A673 (cell line): ENCODE measurements around the gene R3HDML. TPM values are rescaled to one million over a fixed set of nuclear protein-coding genes. Genes with fewer than 3 reads are reported as not detected.

ENCODE experiments used
- Bru-seq: library from RNA; stranded (reverse); fragments of 400-500 nt; gene quantifications from one replicate; lab custom pipeline; 2021; lab: Mats Ljungman, UMichigan
- BruChase-seq, 2 experiments: library from RNA; stranded (reverse); fragments of 400-500 nt; gene quantifications; one replicate each; lab custom pipeline; 2021; lab: Mats Ljungman, UMichigan
- BruUV-seq: library from RNA; stranded (reverse); fragments of 400-500 nt; replicated peaks from 2 replicates; lab custom pipeline; 2021; lab: Mats Ljungman, UMichigan
- CTCF ChIA-PET: fragments of 300-600 bp; sonication (Branson Sonifier 250); formaldehyde crosslinking; loops from one replicate; lab custom pipeline; 2022; ENCODE audit warnings: antibody characterized with exemption; lab: Charles Lee
- POLR2A ChIA-PET: fragments of 300-600 bp; sonication (Branson Sonifier 250); formaldehyde crosslinking; loops from one replicate; lab custom pipeline; 2022; ENCODE audit warnings: antibody characterized with exemption; ENCODE audit not compliant: low non-redundant PET; lab: Charles Lee
- DNase-seq: peaks from one replicate; pipeline ENCODE4 v3.0.0-alpha.2; 2015; ENCODE audit warnings: low spot score
- H3K27ac ChIP-seq: fragments of 200-600 bp; sonication (generic); 2 replicates; pipeline ENCODE4 v1.5.1; 2016; ENCODE audit warnings: mixed run types, low read depth, mild to moderate bottlenecking, mixed read lengths, antibody characterized with exemption, low read length; ENCODE audit not compliant: poor library complexity, severe bottlenecking
- H3K27me3 ChIP-seq: fragments of 200-600 bp; sonication (generic); replicated peaks from 2 replicates; pipeline ENCODE4 v1.6.1; 2017; ENCODE audit warnings: mixed run types, low read depth, mild to moderate bottlenecking, mixed read lengths, antibody characterized with exemption, low read length; ENCODE audit not compliant: insufficient read depth, poor library complexity
- H3K36me3 ChIP-seq: fragments of 200-600 bp; sonication (generic); 2 replicates; pipeline ENCODE4 v1.6.1; 2016; ENCODE audit warnings: mixed run types, mild to moderate bottlenecking, mixed read lengths, antibody characterized with exemption, low read length; ENCODE audit not compliant: insufficient read depth, poor library complexity, severe bottlenecking
- H3K4me1 ChIP-seq: fragments of 200-600 bp; sonication (generic); 2 replicates; pipeline ENCODE4 v1.6.1; 2017; ENCODE audit warnings: mixed run types, mild to moderate bottlenecking, mixed read lengths, antibody characterized with exemption, low read length; ENCODE audit not compliant: insufficient read depth, poor library complexity, severe bottlenecking
- H3K4me3 ChIP-seq: fragments of 200-600 bp; sonication (generic); 2 replicates; pipeline ENCODE4 v1.5.1; 2016; ENCODE audit warnings: low read depth, mixed run types, mild to moderate bottlenecking, mixed read lengths, low read length; ENCODE audit not compliant: poor library complexity, severe bottlenecking
- H3K9me3 ChIP-seq: fragments of 200-600 bp; sonication (generic); 2 replicates; pipeline ENCODE4 v1.6.1; 2016; ENCODE audit warnings: mixed run types, low read depth, mild to moderate bottlenecking, mixed read lengths, antibody characterized with exemption, low read length; ENCODE audit not compliant: poor library complexity, severe bottlenecking
- EZH2 ChIP-seq: fragments of 200-600 bp; sonication (generic); IDR thresholded peaks from 2 replicates; pipeline ENCODE4 v1.6.1; 2017; ENCODE audit warnings: borderline replicate concordance, low read depth, mild to moderate bottlenecking, mixed read lengths, antibody characterized with exemption, low read length; ENCODE audit not compliant: poor library complexity, severe bottlenecking
- intact Hi-C: fragments of 100-400 bp; cut with micrococcal nuclease; formaldehyde crosslinking; loops from one replicate; pipeline ENCODE4 v1.10.0; 2022; ENCODE audit not compliant: unreplicated experiment
- long read RNA-seq: library from polyadenylated mRNA; stranded (forward); transcript quantifications from one replicate; pipeline ENCODE4 v2.0.0, GENCODE V29; 2022
- total RNA-seq: library from RNA; stranded (reverse); gene quantifications from 2 replicates; pipeline ENCODE4 v1.2.3, GENCODE V29; 2021
- TF ChIP-seq, protein P1 (sequence below): fragments of 300-800, 200-600 bp; sonication (generic); conservative IDR thresholded peaks from 2 replicates; pipeline ENCODE4 v1.5.1; 2017; ENCODE audit warnings: low read depth, mild to moderate bottlenecking, antibody characterized with exemption, low read length, moderate library complexity, mixed read lengths

The R3HDML gene
- not detected in 2 replicates for total RNA-seq
- Bru-seq, nascent RNA = not detected
- BruChase-seq, experiment 1, labeled RNA remaining after a 2-hour chase = not detected
- BruChase-seq, experiment 2, labeled RNA remaining after a 6-hour chase = not detected
- long read RNA-seq = 0 reads

GRCh38 chr20:44336725-44337380 is at the start of gene R3HDML:
TSS of gene R3HDML (plus strand) at chr20:44337043. CDS start at chr20:44337158, 115 bp downstream.
- POLR2A ChIA-PET = no interaction called here
- TF ChIP-seq, protein P1, sequence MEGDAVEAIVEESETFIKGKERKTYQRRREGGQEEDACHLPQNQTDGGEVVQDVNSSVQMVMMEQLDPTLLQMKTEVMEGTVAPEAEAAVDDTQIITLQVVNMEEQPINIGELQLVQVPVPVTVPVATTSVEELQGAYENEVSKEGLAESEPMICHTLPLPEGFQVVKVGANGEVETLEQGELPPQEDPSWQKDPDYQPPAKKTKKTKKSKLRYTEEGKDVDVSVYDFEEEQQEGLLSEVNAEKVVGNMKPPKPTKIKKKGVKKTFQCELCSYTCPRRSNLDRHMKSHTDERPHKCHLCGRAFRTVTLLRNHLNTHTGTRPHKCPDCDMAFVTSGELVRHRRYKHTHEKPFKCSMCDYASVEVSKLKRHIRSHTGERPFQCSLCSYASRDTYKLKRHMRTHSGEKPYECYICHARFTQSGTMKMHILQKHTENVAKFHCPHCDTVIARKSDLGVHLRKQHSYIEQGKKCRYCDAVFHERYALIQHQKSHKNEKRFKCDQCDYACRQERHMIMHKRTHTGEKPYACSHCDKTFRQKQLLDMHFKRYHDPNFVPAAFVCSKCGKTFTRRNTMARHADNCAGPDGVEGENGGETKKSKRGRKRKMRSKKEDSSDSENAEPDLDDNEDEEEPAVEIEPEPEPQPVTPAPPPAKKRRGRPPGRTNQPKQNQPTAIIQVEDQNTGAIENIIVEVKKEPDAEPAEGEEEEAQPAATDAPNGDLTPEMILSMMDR = no peak
- no peak for TF ChIP-seq EZH2
- Histone ChIP-seq H3K4me3 (no peak within 1 kb of the TSS), H3K4me1 (no peaks in the 10 kb centered on the region), H3K27ac (no peak within 1 kb of the TSS), H3K9me3 (no peaks in the 10 kb centered on the region), H3K36me3 (no peaks in the 10 kb centered on the region), H3K27me3 (no peaks in the 10 kb centered on the region)
- CTCF ChIA-PET = no interaction called here
- intact Hi-C loops = no loop called here
- BruUV-seq = no TSS peak
- no peak for DNase-seq

- Histone ChIP-seq H3K9me3 (no peaks in the 10 kb centered on the region), H3K36me3 (no peaks in the 10 kb centered on the region), H3K4me3 (no peak overlapping the region), H3K27ac (no peak overlapping the region), H3K27me3 (no peaks in the 10 kb centered on the region), H3K4me1 (no peaks in the 10 kb centered on the region)
- intact Hi-C loops = no loop called here
- CTCF ChIA-PET = no interaction called here
- no peak for DNase-seq
- POLR2A ChIA-PET = no interaction called here
- BruUV-seq = no TSS peak
- no peak for TF ChIP-seq EZH2
These were observed 49.4 kb upstream of the R3HDML start for GRCh38 chr20:44287272-44288097.

GRCh38 chr20:44288252-44288651 is 48.6 kb upstream of the R3HDML start:
- TF ChIP-seq, protein P1 = no peak
- no peak for TF ChIP-seq EZH2
- intact Hi-C loops = no loop called here
- Histone ChIP-seq H3K4me3 (no peak overlapping the region), H3K27ac (no peak overlapping the region), H3K27me3 (no peaks in the 10 kb centered on the region), H3K9me3 (no peaks in the 10 kb centered on the region), H3K4me1 (no peaks in the 10 kb centered on the region), H3K36me3 (no peaks in the 10 kb centered on the region)
- ChIA-PET POLR2A (no interaction called here), CTCF (no interaction called here)
- no peak for DNase-seq
- BruUV-seq = no TSS peak
